Lower leg skin (tissue), 4 donors: ENCODE measurements around the gene CASP7. TPM values are rescaled to one million over a fixed set of nuclear protein-coding genes. Genes with fewer than 3 reads are reported as not detected.

Source experiments
- DNase-seq, 2 donors: peaks; one replicate each; pipeline ENCODE4 v3.0.0-alpha.2; 2019; ENCODE audit warnings: low spot score in 2 of 2
- H3K4me3 ChIP-seq: fragments of 200-600 bp; sonication (generic); 2 replicates; pipeline ENCODE4 v1.5.1; 2017; ENCODE audit warnings: mild to moderate bottlenecking, low read depth; ENCODE audit not compliant: poor library complexity, severe bottlenecking
- POLR2A ChIP-seq, 2 donors: fragments of 450-650 bp; IDR thresholded peaks; one replicate each; pipeline ENCODE4 v1.6.1; 2016 to 2017; ENCODE audit warnings: antibody characterized with exemption in 2 of 2, mild to moderate bottlenecking in 1 of 2, moderate library complexity in 1 of 2
- WGBS, 2 donors: methylation state at CpG; one replicate each; pipeline ENCODE4 v1.1.5; 2018; 5-methylcytosine and 5-hydroxymethylcytosine counted together
- intact Hi-C: fragments of 100-400 bp; cut with DNase I; formaldehyde crosslinking; loops from one replicate; pipeline ENCODE4 v1.15.0; 2023; ENCODE audit warnings: low total_unique reads
- total RNA-seq, 4 donors: library from RNA; depleted of rRNA; stranded (reverse); fragments of >200 nt; gene quantifications; one replicate each; pipeline ENCODE4 v1.1.0, GENCODE V29; 2016
- TF ChIP-seq, protein P1 (sequence below), 3 donors: fragments of 450-650 bp; IDR thresholded peaks; one replicate each; pipeline ENCODE4 v1.5.1; 2016; ENCODE audit warnings: antibody characterized with exemption in 3 of 3, mild to moderate bottlenecking in 3 of 3, moderate library complexity in 2 of 3

The CASP7 gene
- total RNA-seq, 4 donors from 2014 or later = 18.3 to 30.8 (median 23.5) TPM

DNA sequence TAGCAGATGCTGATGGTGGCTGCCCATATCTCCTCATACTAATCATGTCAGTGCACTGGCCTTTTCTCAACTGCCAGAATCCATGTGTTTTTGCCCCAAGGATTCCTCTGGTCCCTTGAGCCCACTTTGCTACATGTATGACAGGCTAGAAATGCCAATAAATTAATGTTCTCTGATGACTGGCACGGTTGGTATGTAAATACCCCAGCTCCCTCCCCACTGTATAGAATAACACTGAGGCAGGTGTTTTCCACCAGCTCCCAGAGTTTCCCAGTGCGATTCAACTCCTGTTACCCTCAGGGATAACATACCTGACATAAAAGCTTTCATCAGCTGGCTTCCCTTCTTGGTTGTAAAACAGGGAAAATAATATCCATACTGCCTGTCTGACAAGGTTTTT lies 62.8 kb downstream of the CASP7 start:
- TF ChIP-seq, protein P1, sequence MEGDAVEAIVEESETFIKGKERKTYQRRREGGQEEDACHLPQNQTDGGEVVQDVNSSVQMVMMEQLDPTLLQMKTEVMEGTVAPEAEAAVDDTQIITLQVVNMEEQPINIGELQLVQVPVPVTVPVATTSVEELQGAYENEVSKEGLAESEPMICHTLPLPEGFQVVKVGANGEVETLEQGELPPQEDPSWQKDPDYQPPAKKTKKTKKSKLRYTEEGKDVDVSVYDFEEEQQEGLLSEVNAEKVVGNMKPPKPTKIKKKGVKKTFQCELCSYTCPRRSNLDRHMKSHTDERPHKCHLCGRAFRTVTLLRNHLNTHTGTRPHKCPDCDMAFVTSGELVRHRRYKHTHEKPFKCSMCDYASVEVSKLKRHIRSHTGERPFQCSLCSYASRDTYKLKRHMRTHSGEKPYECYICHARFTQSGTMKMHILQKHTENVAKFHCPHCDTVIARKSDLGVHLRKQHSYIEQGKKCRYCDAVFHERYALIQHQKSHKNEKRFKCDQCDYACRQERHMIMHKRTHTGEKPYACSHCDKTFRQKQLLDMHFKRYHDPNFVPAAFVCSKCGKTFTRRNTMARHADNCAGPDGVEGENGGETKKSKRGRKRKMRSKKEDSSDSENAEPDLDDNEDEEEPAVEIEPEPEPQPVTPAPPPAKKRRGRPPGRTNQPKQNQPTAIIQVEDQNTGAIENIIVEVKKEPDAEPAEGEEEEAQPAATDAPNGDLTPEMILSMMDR (IDR thresholded peaks at IDR 0.05) = no peak
- TF ChIP-seq POLR2A (IDR thresholded peaks at IDR 0.05) = no peak
- intact Hi-C loops = no loop called here
- DNase-seq = no peak
- H3K4me3 ChIP-seq = no peak overlapping the region
- 44 to 46% methylated on average over 2 of the region's 2 CpGs for WGBS, 2 donors

GRCh38 chr10:113743594-113743993 lies 63.9 kb downstream of the CASP7 start:
- intact Hi-C loops = no loop called here
- no peak overlapping the region for H3K4me3 ChIP-seq
- TF ChIP-seq POLR2A (IDR thresholded peaks at IDR 0.05) = no peak
- TF ChIP-seq, protein P1 (IDR thresholded peaks at IDR 0.05) = no peak
- DNase-seq = no peak

- intact Hi-C loops = no loop called here
- 86 to 87% methylated on average over 2 of the region's 2 CpGs for WGBS, 2 donors
Measured at GRCh38 chr10:113745374-113745773, 65.7 kb downstream of the CASP7 start.

GRCh38 chr10:113746217-113746957 lies 66.7 kb downstream of the CASP7 start:
- 69 to 76% methylated on average over 3 of the region's 3 CpGs for WGBS, 2 donors
- intact Hi-C loops = no loop called here
- H3K4me3 ChIP-seq = no peak overlapping the region
- TF ChIP-seq, protein P1 (IDR thresholded peaks at IDR 0.05) = no peak
- no peak for TF ChIP-seq POLR2A (IDR thresholded peaks at IDR 0.05)
- no peak for DNase-seq

More at GRCh38 chr10:113745374-113745773, 65.7 kb downstream of the CASP7 start:
- H3K4me3 ChIP-seq = no peak overlapping the region
- DNase-seq = no peak
- TF ChIP-seq POLR2A (IDR thresholded peaks at IDR 0.05) = no peak
- TF ChIP-seq, protein P1 (IDR thresholded peaks at IDR 0.05) = no peak

DNA sequence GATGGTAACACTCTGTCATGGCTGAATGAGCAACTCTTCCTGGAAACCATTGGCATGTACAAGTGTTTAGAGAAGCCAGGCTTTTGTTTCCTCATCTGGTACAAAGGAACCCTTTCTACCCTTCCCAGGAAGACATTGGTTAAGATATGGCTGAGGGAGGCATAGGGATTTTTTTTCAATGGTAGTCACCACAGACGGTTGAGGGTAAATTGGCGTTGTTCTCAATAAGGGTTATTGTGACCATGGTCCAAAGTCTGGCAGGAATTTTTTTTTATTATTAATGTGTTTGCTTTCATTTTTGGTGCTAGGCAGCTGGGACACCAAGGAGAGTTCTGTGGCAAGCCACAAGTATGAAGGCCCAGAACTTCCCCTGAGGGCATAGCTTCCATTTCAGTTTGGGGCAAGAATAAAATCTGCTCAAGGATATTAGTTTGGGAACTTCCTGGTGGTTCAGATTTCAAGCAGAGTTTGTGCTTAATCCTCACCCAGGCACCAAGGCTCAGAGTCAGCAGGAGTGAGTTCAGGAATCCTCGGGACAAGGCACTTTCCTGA lies 71.5 kb downstream of the CASP7 start, which contains the start of gene PLEKHS1:
Gene PLEKHS1, plus strand, starts transcription at position 502 of the 552 bp plus-strand sequence. CDS start 3,596 bp downstream, outside the sequence.
- intact Hi-C loops = no loop called here
- WGBS, 2 donors = 78 to 82% methylated on average over 3 of the region's 3 CpGs
- no peak within 1 kb of the TSS for H3K4me3 ChIP-seq
- no peak for DNase-seq
- no peak for TF ChIP-seq POLR2A (IDR thresholded peaks at IDR 0.05)
- TF ChIP-seq, protein P1 (IDR thresholded peaks at IDR 0.05) = no peak
